Neural progenitor cell (in vitro differentiated cells): ENCODE data around the gene FRMD5. TPM values are rescaled to one million over a fixed set of nuclear protein-coding genes. Genes with fewer than 3 reads are reported as not detected.
A peak's percentile ranks its signal among the peaks of the same experiment; 100 is the strongest.

Experiments
- DNase-seq: peaks from one replicate; pipeline ENCODE4 v3.0.0-alpha.2; 2016; ENCODE audit warnings: low spot score
- H2AFZ ChIP-seq: fragments of 200-600 bp; sonication (generic); replicated peaks from 2 replicates; pipeline ENCODE4 v1.6.1; 2016; ENCODE audit warnings: antibody characterized with exemption
- H3F3A ChIP-seq: fragments of 200-600 bp; sonication (generic); 2 replicates; pipeline ENCODE4 v1.6.1; 2016; ENCODE audit warnings: antibody characterized with exemption, low read depth
- H3K27ac ChIP-seq: fragments of 200-600 bp; sonication (generic); 2 replicates; pipeline ENCODE4 v1.5.1; 2016; ENCODE audit warnings: mild to moderate bottlenecking
- H3K27me3 ChIP-seq: fragments of 200-600 bp; sonication (generic); 2 replicates; pipeline ENCODE4 v1.6.1; 2016; ENCODE audit warnings: mild to moderate bottlenecking, moderate library complexity
- H3K36me3 ChIP-seq: fragments of 200-600 bp; sonication (generic); 2 replicates; pipeline ENCODE4 v1.5.1; 2016
- H3K4me1 ChIP-seq: fragments of 200-600 bp; sonication (generic); 2 replicates; pipeline ENCODE4 v1.6.1; 2016; ENCODE audit warnings: mixed run types
- H3K4me2 ChIP-seq: fragments of 200-600 bp; sonication (generic); 2 replicates; pipeline ENCODE4 v1.6.1; 2016
- H3K4me3 ChIP-seq: fragments of 200-600 bp; sonication (generic); 2 replicates; pipeline ENCODE4 v1.5.1; 2016
- H3K79me2 ChIP-seq: fragments of 200-600 bp; sonication (generic); 2 replicates; pipeline ENCODE4 v1.6.1; 2016; ENCODE audit warnings: low read depth
- H3K9ac ChIP-seq: fragments of 200-600 bp; sonication (generic); 2 replicates; pipeline ENCODE4 v1.6.1; 2016
- H3K9me3 ChIP-seq: fragments of 200-600 bp; sonication (generic); 2 replicates; pipeline ENCODE4 v1.5.1; 2016; ENCODE audit warnings: low read depth
- H4K20me1 ChIP-seq: fragments of 200-600 bp; sonication (generic); 2 replicates; pipeline ENCODE4 v1.6.1; 2016; ENCODE audit warnings: low read depth
- H3K27ac Mint-ChIP-seq: 3 replicates; pipeline ENCODE4 v1.8.0; 2021; ENCODE audit warnings: mixed read lengths
- H3K27me3 Mint-ChIP-seq: 2 replicates; pipeline ENCODE4 v1.8.0; 2022; ENCODE audit warnings: low read depth, mild to moderate bottlenecking, inconsistent platforms, moderate library complexity, mixed read lengths; ENCODE audit not compliant: insufficient read depth
- H3K36me3 Mint-ChIP-seq: 3 replicates; pipeline ENCODE4 v1.8.0; 2021; ENCODE audit warnings: mixed read lengths
- H3K4me1 Mint-ChIP-seq: 3 replicates; pipeline ENCODE4 v1.8.0; 2021; ENCODE audit warnings: mixed read lengths
- H3K4me3 Mint-ChIP-seq: 3 replicates; pipeline ENCODE4 v1.8.0; 2021; ENCODE audit warnings: mild to moderate bottlenecking, moderate library complexity, mixed read lengths
- H3K9me3 Mint-ChIP-seq: 3 replicates; pipeline ENCODE4 v1.8.0; 2020; ENCODE audit warnings: mixed read lengths
- CTCF ChIP-seq: fragments of 200-600 bp; sonication (generic); IDR thresholded peaks from 2 replicates; pipeline ENCODE4 v1.5.1; 2017; ENCODE audit warnings: antibody characterized with exemption, mild to moderate bottlenecking
- EZH2 ChIP-seq: fragments of 200-600 bp; sonication (generic); IDR thresholded peaks from 2 replicates; pipeline ENCODE4 v1.6.1; 2017; ENCODE audit warnings: antibody characterized with exemption, mild to moderate bottlenecking, moderate library complexity
- EZH2phosphoT487 ChIP-seq: fragments of 200-600 bp; sonication (generic); IDR thresholded peaks from 2 replicates; pipeline ENCODE4 v1.6.1; 2017; ENCODE audit warnings: antibody characterized with exemption
- total RNA-seq: library from RNA; depleted of rRNA; stranded (reverse); fragments of >200 nt; gene quantifications from 2 replicates; pipeline ENCODE4 v1.2.3, GENCODE V29; 2015; ENCODE audit warnings: low replicate concordance

The FRMD5 gene
- total RNA-seq, 1 donor from 2014 or later = 10.1 TPM

GRCh38 chr15:43879386-43880355 is 315.4 kb downstream of the FRMD5 start:
- H3F3A ChIP-seq = peaks cover 14% of the 10 kb centered on the region
- Mint-ChIP-seq H3K4me1 (peaks cover 13% of the 10 kb centered on the region), H3K36me3 (peaks cover 16% of the 10 kb centered on the region), H3K9me3 (no peaks in the 10 kb centered on the region), H3K27ac (peak overlapping the region; percentile 85), H3K27me3 (peaks cover 5% of the 10 kb centered on the region), H3K4me3 (no peak overlapping the region)
- DNase-seq = no peak
- H3K36me3 ChIP-seq = no peaks in the 10 kb centered on the region
- H3K27me3 ChIP-seq = no peaks in the 10 kb centered on the region
- H3K4me3 ChIP-seq = no peak overlapping the region
- TF ChIP-seq EZH2 = no peak
- no peak for TF ChIP-seq EZH2phosphoT487
- no peak for TF ChIP-seq CTCF
- no peak overlapping the region for H2AFZ ChIP-seq
- no peak overlapping the region for H3K4me2 ChIP-seq
- no peaks in the 10 kb centered on the region for H3K79me2 ChIP-seq
- H3K4me1 ChIP-seq = peaks cover 13% of the 10 kb centered on the region
- H3K9me3 ChIP-seq = no peaks in the 10 kb centered on the region
- no peaks in the 10 kb centered on the region for H4K20me1 ChIP-seq
- no peak overlapping the region for H3K9ac ChIP-seq
- no peak overlapping the region for H3K27ac ChIP-seq

- H3K27me3 Mint-ChIP-seq = peaks cover 5% of the 10 kb centered on the region
- peaks cover 11% of the 10 kb centered on the region for H3K36me3 Mint-ChIP-seq
- Histone ChIP-seq H3K4me3 (no peak overlapping the region), H3K79me2 (no peaks in the 10 kb centered on the region), H2AFZ (no peak overlapping the region), H3K9me3 (no peaks in the 10 kb centered on the region), H3K27me3 (no peaks in the 10 kb centered on the region), H3F3A (peaks cover 14% of the 10 kb centered on the region), H3K4me2 (no peak overlapping the region), H3K36me3 (no peaks in the 10 kb centered on the region), H3K27ac (no peak overlapping the region), H4K20me1 (no peaks in the 10 kb centered on the region), H3K9ac (no peak overlapping the region), H3K4me1 (peaks cover 13% of the 10 kb centered on the region)
- H3K9me3 Mint-ChIP-seq = no peaks in the 10 kb centered on the region
- TF ChIP-seq CTCF = no peak
- TF ChIP-seq EZH2phosphoT487 = no peak
- TF ChIP-seq EZH2 = no peak
- DNase-seq = no peak
- H3K27ac Mint-ChIP-seq = no peak overlapping the region
- H3K4me3 Mint-ChIP-seq = no peak overlapping the region
- peaks cover 13% of the 10 kb centered on the region for H3K4me1 Mint-ChIP-seq
These were observed 316.6 kb downstream of the FRMD5 start for GRCh38 chr15:43878446-43878845.

GRCh38 chr15:43877371-43877770 is 317.7 kb downstream of the FRMD5 start:
- Histone ChIP-seq H3K36me3 (no peaks in the 10 kb centered on the region), H3K79me2 (no peaks in the 10 kb centered on the region), H3K4me2 (no peak overlapping the region), H3K27ac (no peak overlapping the region), H3K9me3 (no peaks in the 10 kb centered on the region), H4K20me1 (no peaks in the 10 kb centered on the region), H3K9ac (no peak overlapping the region), H2AFZ (no peak overlapping the region), H3K4me1 (peaks cover 13% of the 10 kb centered on the region), H3K4me3 (no peak overlapping the region), H3F3A (peaks cover 14% of the 10 kb centered on the region), H3K27me3 (no peaks in the 10 kb centered on the region)
- Mint-ChIP-seq H3K36me3 (peaks cover 14% of the 10 kb centered on the region), H3K9me3 (no peaks in the 10 kb centered on the region), H3K27ac (no peak overlapping the region), H3K4me1 (peaks cover 13% of the 10 kb centered on the region), H3K4me3 (no peak overlapping the region), H3K27me3 (peaks cover 5% of the 10 kb centered on the region)
- TF ChIP-seq EZH2 (no peak), EZH2phosphoT487 (no peak), CTCF (no peak)
- no peak for DNase-seq
